ENCODE measurements around the gene TFPT.
"Not testable (repeated sequence)": the region's sequence is repeated elsewhere in the genome, so short reads cannot be mapped to it uniquely, and the experiment has no call there.

TFPT gene

GRCh38 chr19:54114340-54115108 lies 933 bp downstream of the TFPT start:
- peak; percentile 24 for DNase-seq

GRCh38 chr19:54109651-54110050 lies 5.8 kb downstream of the TFPT start:
- no peak for DNase-seq

GRCh38 chr19:54108496-54108895 lies 7.0 kb downstream of the TFPT start:
- DNase-seq: no peak

GRCh38 chr19:54107876-54108490 lies 7.5 kb downstream of the TFPT start:
- no peak for DNase-seq

GRCh38 chr19:54106716-54107115 lies 8.7 kb downstream of the TFPT start:
- DNase-seq: no peak

GRCh38 chr19:54105796-54106195 lies 9.7 kb downstream of the TFPT start:
- DNase-seq: no peak

GRCh38 chr19:54104998-54105715 lies 10.3 kb downstream of the TFPT start:
- DNase-seq: no peak

GRCh38 chr19:54102421-54103169 lies 12.9 kb downstream of the TFPT start, which contains the start of gene NDUFA3:
Gene NDUFA3, plus strand, starts transcription at chr19:54102855. Its CDS starts 24 bp downstream, at chr19:54102879.
- DNase-seq: peak; percentile 98

GRCh38 chr19:54100561-54100960 lies 14.9 kb downstream of the TFPT start, which contains the start of gene OSCAR:
Gene OSCAR, minus strand, starts transcription at chr19:54100803. Its CDS starts 11 bp downstream, at chr19:54100792.
- no peak for DNase-seq

GRCh38 chr19:54099903-54100255 lies 15.6 kb downstream of the TFPT start:
- DNase-seq: not testable (repeated sequence)

- DNase-seq: no peak
These were observed 16.1 kb downstream of the TFPT start for GRCh38 chr19:54099190-54099902.

- DNase-seq: no peak
These were observed 18.8 kb downstream of the TFPT start for GRCh38 chr19:54096617-54097106.

GRCh38 chr19:54095859-54096616 lies 19.4 kb downstream of the TFPT start:
- DNase-seq: peak; percentile 42

GRCh38 chr19:54095136-54095858 lies 20.2 kb downstream of the TFPT start:
- no peak for DNase-seq

GRCh38 chr19:54094426-54095000 lies 20.9 kb downstream of the TFPT start:
- DNase-seq: no peak

GRCh38 chr19:54084410-54084809 lies 31.0 kb downstream of the TFPT start:
- DNase-seq: no peak

GRCh38 chr19:54081032-54081431 lies 34.4 kb downstream of the TFPT start, which contains the start of gene TARM1:
Gene TARM1, minus strand, starts transcription at chr19:54081365. Its CDS starts 25 bp downstream, at chr19:54081340.
- no peak for DNase-seq

- no peak for DNase-seq
These were observed 38.1 kb downstream of the TFPT start for GRCh38 chr19:54077334-54077733.

GRCh38 chr19:54074851-54075250 lies 40.6 kb downstream of the TFPT start:
- DNase-seq: no peak

- no peak for DNase-seq
These were observed 41.6 kb downstream of the TFPT start for GRCh38 chr19:54073829-54074228.
